ENCODE data around the gene AHRR. TPM values are rescaled to one million over a fixed set of nuclear protein-coding genes. Genes with fewer than 3 reads are reported as not detected.

The AHRR gene
- total RNA-seq, 1 donor from 2014 or later: 10.5 TPM

DNA sequence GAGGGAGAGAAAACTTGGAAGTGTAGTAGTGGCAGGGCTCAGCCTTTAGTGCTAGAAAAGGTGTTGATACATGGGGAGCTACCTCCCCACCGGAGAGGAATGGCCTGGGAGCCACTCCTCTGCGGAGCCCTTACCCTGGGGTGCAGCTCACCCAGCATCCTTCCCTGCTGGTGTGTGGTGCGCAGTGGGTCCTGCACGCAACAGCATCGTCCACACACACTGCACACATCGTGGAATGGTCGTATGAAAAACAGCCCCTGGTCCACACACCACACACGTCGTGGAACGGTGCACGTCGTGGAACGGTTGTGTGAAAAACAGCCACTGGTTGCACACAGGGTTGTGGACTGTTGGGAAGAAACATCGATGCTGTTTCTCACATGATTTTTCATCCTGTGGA is 16.1 kb upstream of the AHRR start:
- Mint-ChIP-seq H3K4me1 (ENCODE audit: low read depth, unreplicated experiment) (peaks cover 11% of the 10 kb centered on the region), H3K27ac (ENCODE audit: unreplicated experiment) (no peak overlapping the region), H3K4me3 (ENCODE audit: unreplicated experiment) (no peak overlapping the region), H3K27me3 (ENCODE audit: low read depth, unreplicated experiment) (no peaks in the 10 kb centered on the region), H3K36me3 (ENCODE audit: low read depth, unreplicated experiment) (peaks cover 21% of the 10 kb centered on the region), H3K9me3 (ENCODE audit: unreplicated experiment) (no peaks in the 10 kb centered on the region)
- Histone ChIP-seq H4K20me1 (ENCODE audit: insufficient read depth, low read length) (peaks cover 87% of the 10 kb centered on the region), H3K4me1 (ENCODE audit: insufficient read depth, low read length) (peaks cover 13% of the 10 kb centered on the region), H3K36me3 (ENCODE audit: insufficient read depth, low read length) (peaks cover 6% of the 10 kb centered on the region), H3K27ac (ENCODE audit: low read depth, low read length) (no peak overlapping the region), H3K79me2 (ENCODE audit: insufficient read depth, low read length) (peaks cover 34% of the 10 kb centered on the region), H3K4me2 (ENCODE audit: low read length) (no peak overlapping the region), H3K9me3 (ENCODE audit: insufficient read depth, low read depth, low read length) (no peaks in the 10 kb centered on the region), H3K4me3 (ENCODE audit: insufficient read depth, low read depth, low read length) (no peak overlapping the region), H2AFZ (ENCODE audit: low read depth, low read length) (no peak overlapping the region), H3K9ac (ENCODE audit: low read length) (no peak overlapping the region), H3K27me3 (ENCODE audit: insufficient read depth, low read length) (no peaks in the 10 kb centered on the region)
- no peak for DNase-seq (ENCODE audit: low read depth)
- FAIRE-seq: no peak
- TF ChIP-seq, protein P1, sequence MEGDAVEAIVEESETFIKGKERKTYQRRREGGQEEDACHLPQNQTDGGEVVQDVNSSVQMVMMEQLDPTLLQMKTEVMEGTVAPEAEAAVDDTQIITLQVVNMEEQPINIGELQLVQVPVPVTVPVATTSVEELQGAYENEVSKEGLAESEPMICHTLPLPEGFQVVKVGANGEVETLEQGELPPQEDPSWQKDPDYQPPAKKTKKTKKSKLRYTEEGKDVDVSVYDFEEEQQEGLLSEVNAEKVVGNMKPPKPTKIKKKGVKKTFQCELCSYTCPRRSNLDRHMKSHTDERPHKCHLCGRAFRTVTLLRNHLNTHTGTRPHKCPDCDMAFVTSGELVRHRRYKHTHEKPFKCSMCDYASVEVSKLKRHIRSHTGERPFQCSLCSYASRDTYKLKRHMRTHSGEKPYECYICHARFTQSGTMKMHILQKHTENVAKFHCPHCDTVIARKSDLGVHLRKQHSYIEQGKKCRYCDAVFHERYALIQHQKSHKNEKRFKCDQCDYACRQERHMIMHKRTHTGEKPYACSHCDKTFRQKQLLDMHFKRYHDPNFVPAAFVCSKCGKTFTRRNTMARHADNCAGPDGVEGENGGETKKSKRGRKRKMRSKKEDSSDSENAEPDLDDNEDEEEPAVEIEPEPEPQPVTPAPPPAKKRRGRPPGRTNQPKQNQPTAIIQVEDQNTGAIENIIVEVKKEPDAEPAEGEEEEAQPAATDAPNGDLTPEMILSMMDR (IDR thresholded peaks at IDR 0.05; ENCODE audit: insufficient read depth, low read depth, low read length): no peak
- no peak for TF ChIP-seq EZH2 (IDR thresholded peaks at IDR 0.05; ENCODE audit: insufficient read depth, low read length)

GRCh38 chr5:306011-306805 is 15.3 kb upstream of the AHRR start:
- no peaks in the 10 kb centered on the region for H3K9me3 ChIP-seq (ENCODE audit: insufficient read depth, low read depth, low read length)
- H3K9ac ChIP-seq (ENCODE audit: low read length): no peak overlapping the region
- FAIRE-seq: no peak
- Mint-ChIP-seq H3K27me3 (ENCODE audit: low read depth, unreplicated experiment) (no peaks in the 10 kb centered on the region), H3K4me3 (ENCODE audit: unreplicated experiment) (no peak overlapping the region), H3K36me3 (ENCODE audit: low read depth, unreplicated experiment) (peaks cover 21% of the 10 kb centered on the region), H3K4me1 (ENCODE audit: low read depth, unreplicated experiment) (peaks cover 9% of the 10 kb centered on the region), H3K9me3 (ENCODE audit: unreplicated experiment) (no peaks in the 10 kb centered on the region), H3K27ac (ENCODE audit: unreplicated experiment) (no peak overlapping the region)
- H3K4me3 ChIP-seq (ENCODE audit: insufficient read depth, low read depth, low read length): no peak overlapping the region
- no peak for TF ChIP-seq EZH2 (IDR thresholded peaks at IDR 0.05; ENCODE audit: insufficient read depth, low read length)
- TF ChIP-seq, protein P1 (IDR thresholded peaks at IDR 0.05; ENCODE audit: insufficient read depth, low read depth, low read length): no peak
- peaks cover 21% of the 10 kb centered on the region for H3K4me1 ChIP-seq (ENCODE audit: insufficient read depth, low read length)
- DNase-seq (ENCODE audit: low read depth): no peak
- H2AFZ ChIP-seq (ENCODE audit: low read depth, low read length): no peak overlapping the region
- H4K20me1 ChIP-seq (ENCODE audit: insufficient read depth, low read length): peaks cover 86% of the 10 kb centered on the region
- peaks cover 6% of the 10 kb centered on the region for H3K36me3 ChIP-seq (ENCODE audit: insufficient read depth, low read length)
- peaks cover 26% of the 10 kb centered on the region for H3K79me2 ChIP-seq (ENCODE audit: insufficient read depth, low read length)
- H3K4me2 ChIP-seq (ENCODE audit: low read length): no peak overlapping the region
- no peaks in the 10 kb centered on the region for H3K27me3 ChIP-seq (ENCODE audit: insufficient read depth, low read length)
- no peak overlapping the region for H3K27ac ChIP-seq (ENCODE audit: low read depth, low read length)

DNA sequence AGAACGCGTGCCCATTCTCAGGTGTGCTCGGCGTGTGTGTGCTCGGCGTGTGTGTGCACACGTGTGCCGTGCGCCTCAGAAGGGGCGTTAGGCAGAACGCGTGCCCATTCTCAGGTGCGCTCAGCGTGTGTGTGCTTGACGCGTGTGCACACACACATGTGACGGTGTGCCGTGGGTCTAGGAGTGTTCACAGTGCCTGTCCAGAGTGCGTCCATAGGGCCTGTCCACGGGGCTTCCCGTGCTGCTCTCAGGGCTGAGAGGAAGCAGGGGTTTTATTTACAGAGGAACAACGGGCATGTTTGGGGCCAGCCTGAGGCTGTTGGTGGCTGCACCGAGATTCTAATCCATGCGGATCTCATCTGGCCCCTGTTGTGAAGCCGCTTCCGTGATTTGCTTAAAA is 14.2 kb upstream of the AHRR start:
- Mint-ChIP-seq H3K36me3 (ENCODE audit: low read depth, unreplicated experiment) (peaks cover 21% of the 10 kb centered on the region), H3K9me3 (ENCODE audit: unreplicated experiment) (no peaks in the 10 kb centered on the region), H3K27ac (ENCODE audit: unreplicated experiment) (no peak overlapping the region), H3K4me1 (ENCODE audit: low read depth, unreplicated experiment) (peaks cover 9% of the 10 kb centered on the region), H3K4me3 (ENCODE audit: unreplicated experiment) (no peak overlapping the region), H3K27me3 (ENCODE audit: low read depth, unreplicated experiment) (no peaks in the 10 kb centered on the region)
- Histone ChIP-seq H3K9ac (ENCODE audit: low read length) (no peak overlapping the region), H3K27ac (ENCODE audit: low read depth, low read length) (no peak overlapping the region), H3K27me3 (ENCODE audit: insufficient read depth, low read length) (no peaks in the 10 kb centered on the region), H3K4me3 (ENCODE audit: insufficient read depth, low read depth, low read length) (no peak overlapping the region), H2AFZ (ENCODE audit: low read depth, low read length) (no peak overlapping the region), H3K4me1 (ENCODE audit: insufficient read depth, low read length) (peaks cover 25% of the 10 kb centered on the region), H3K79me2 (ENCODE audit: insufficient read depth, low read length) (peaks cover 25% of the 10 kb centered on the region), H3K9me3 (ENCODE audit: insufficient read depth, low read depth, low read length) (no peaks in the 10 kb centered on the region), H4K20me1 (ENCODE audit: insufficient read depth, low read length) (peaks cover 86% of the 10 kb centered on the region), H3K4me2 (ENCODE audit: low read length) (no peak overlapping the region), H3K36me3 (ENCODE audit: insufficient read depth, low read length) (peaks cover 6% of the 10 kb centered on the region)
- no peak for TF ChIP-seq EZH2 (IDR thresholded peaks at IDR 0.05; ENCODE audit: insufficient read depth, low read length)
- TF ChIP-seq, protein P1 (IDR thresholded peaks at IDR 0.05; ENCODE audit: insufficient read depth, low read depth, low read length): no peak
- DNase-seq (ENCODE audit: low read depth) (no peak), FAIRE-seq (no peak)
